Fibroblast of skin of scalp (primary cell): Measurements from ENCODE around the gene C3orf70. TPM values are rescaled to one million over a fixed set of nuclear protein-coding genes. Genes with fewer than 3 reads are reported as not detected.

Experiments used
- DNase-seq: peaks from one replicate; pipeline ENCODE4 v3.0.0-alpha.2; 2013
- polyA plus RNA-seq, 2 experiments: library from polyadenylated mRNA; unstranded; fragments of 120-200 nt; gene quantifications; one replicate each; pipeline ENCODE4 v1.2.1, GENCODE V29; 2013; ENCODE audit not compliant: insufficient read length in 2 of 2

Gene C3orf70
- 6.9 TPM for polyA plus RNA-seq (2013, experiment 1 of 2; ENCODE audit: insufficient read length)
- polyA plus RNA-seq (2013, experiment 2 of 2; ENCODE audit: insufficient read length) = 7.6 TPM

GRCh38 chr3:185152410-185153170 lies at the start of gene C3orf70:
TSS of gene C3orf70 (minus strand) at chr3:185153060. CDS start at chr3:185152823, 237 bp downstream.
- peak; percentile 77 for DNase-seq

GRCh38 chr3:185200639-185201038 lies 47.8 kb upstream of the C3orf70 start:
- DNase-seq = peak; percentile 80

- no peak for DNase-seq
Observed at GRCh38 chr3:185199671-185200070, 46.8 kb upstream of the C3orf70 start.

GRCh38 chr3:185199206-185199605 lies 46.3 kb upstream of the C3orf70 start:
- peak; percentile 18 for DNase-seq

GRCh38 chr3:185197068-185197467 lies 44.2 kb upstream of the C3orf70 start:
- DNase-seq = no peak

- DNase-seq = no peak
Observed at GRCh38 chr3:185195652-185196051, 42.8 kb upstream of the C3orf70 start.

GRCh38 chr3:185188816-185189215 lies 36.0 kb upstream of the C3orf70 start:
- no peak for DNase-seq

GRCh38 chr3:185187391-185187790 lies 34.5 kb upstream of the C3orf70 start:
- no peak for DNase-seq

- DNase-seq = peak; percentile 54
Observed at GRCh38 chr3:185176750-185177359, 24.0 kb upstream of the C3orf70 start.

GRCh38 chr3:185175370-185175987 lies 22.6 kb upstream of the C3orf70 start:
- peak; percentile 50 for DNase-seq

GRCh38 chr3:185172086-185173049 lies 19.5 kb upstream of the C3orf70 start:
- DNase-seq = no peak

- no peak for DNase-seq
Observed at GRCh38 chr3:185164428-185165217, 11.8 kb upstream of the C3orf70 start.

- no peak for DNase-seq
Observed at GRCh38 chr3:185162634-185163033, 9.8 kb upstream of the C3orf70 start.

- DNase-seq = no peak
Observed at GRCh38 chr3:185161761-185162160, 8.9 kb upstream of the C3orf70 start.

GRCh38 chr3:185157347-185157746 lies 4.5 kb upstream of the C3orf70 start:
- no peak for DNase-seq

GRCh38 chr3:185155678-185156077 lies 2.8 kb upstream of the C3orf70 start:
- DNase-seq = no peak

GRCh38 chr3:185153861-185154629 lies 1.2 kb upstream of the C3orf70 start:
- no peak for DNase-seq

GRCh38 chr3:185153171-185153771 lies 411 bp upstream of the C3orf70 start:
- no peak for DNase-seq

GRCh38 chr3:185151964-185152409 lies 873 bp downstream of the C3orf70 start:
- no peak for DNase-seq
